ENCODE measurements around the gene DUSP7. TPM values are rescaled to one million over a fixed set of nuclear protein-coding genes. Genes with fewer than 3 reads are reported as not detected.

DUSP7 gene
- total RNA-seq, 2 experiments from 2014 or later: 4.8 to 5.2 TPM

GRCh38 chr3:52083556-52084087 lies 27.3 kb upstream of the DUSP7 start:
- CTCF ChIA-PET: no interaction called here
- DNase-seq (no peak), ATAC-seq (ENCODE audit: poor library complexity) (no peak)
- Histone ChIP-seq H3K4me1 (ENCODE audit: insufficient read depth, low read length) (peaks cover 19% of the 10 kb centered on the region), H3K9me3 (ENCODE audit: control insufficient read depth in 1 of 2, insufficient read depth in 1 of 2, low read length in 2 of 2) (no peaks in the 10 kb centered on the region), H3K27ac (ENCODE audit: low read depth in 1 of 2, low read length in 2 of 2) (no peak overlapping the region), H3K4me3 (ENCODE audit: low read length) (no peak overlapping the region), H3K36me3 (ENCODE audit: insufficient read depth, low read length) (no peaks in the 10 kb centered on the region), H3K27me3 (ENCODE audit: control insufficient read depth in 1 of 2, insufficient read depth in 2 of 2, low read length in 2 of 2) (no peaks in the 10 kb centered on the region)
- Mint-ChIP-seq H3K27ac (no peak overlapping the region), H3K27me3 (no peaks in the 10 kb centered on the region), H3K9me3 (no peaks in the 10 kb centered on the region), H3K4me3 (no peak overlapping the region), H3K4me1 (ENCODE audit: low read depth) (peaks cover 11% of the 10 kb centered on the region), H3K36me3 (ENCODE audit: low read depth) (no peaks in the 10 kb centered on the region)
- POLR2A ChIA-PET: no interaction called here
- intact Hi-C loops (cut with DNase I, micrococcal nuclease): no loop called here
- TF ChIP-seq, protein P1, sequence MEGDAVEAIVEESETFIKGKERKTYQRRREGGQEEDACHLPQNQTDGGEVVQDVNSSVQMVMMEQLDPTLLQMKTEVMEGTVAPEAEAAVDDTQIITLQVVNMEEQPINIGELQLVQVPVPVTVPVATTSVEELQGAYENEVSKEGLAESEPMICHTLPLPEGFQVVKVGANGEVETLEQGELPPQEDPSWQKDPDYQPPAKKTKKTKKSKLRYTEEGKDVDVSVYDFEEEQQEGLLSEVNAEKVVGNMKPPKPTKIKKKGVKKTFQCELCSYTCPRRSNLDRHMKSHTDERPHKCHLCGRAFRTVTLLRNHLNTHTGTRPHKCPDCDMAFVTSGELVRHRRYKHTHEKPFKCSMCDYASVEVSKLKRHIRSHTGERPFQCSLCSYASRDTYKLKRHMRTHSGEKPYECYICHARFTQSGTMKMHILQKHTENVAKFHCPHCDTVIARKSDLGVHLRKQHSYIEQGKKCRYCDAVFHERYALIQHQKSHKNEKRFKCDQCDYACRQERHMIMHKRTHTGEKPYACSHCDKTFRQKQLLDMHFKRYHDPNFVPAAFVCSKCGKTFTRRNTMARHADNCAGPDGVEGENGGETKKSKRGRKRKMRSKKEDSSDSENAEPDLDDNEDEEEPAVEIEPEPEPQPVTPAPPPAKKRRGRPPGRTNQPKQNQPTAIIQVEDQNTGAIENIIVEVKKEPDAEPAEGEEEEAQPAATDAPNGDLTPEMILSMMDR (IDR thresholded peaks at IDR 0.05): no peak

DNA sequence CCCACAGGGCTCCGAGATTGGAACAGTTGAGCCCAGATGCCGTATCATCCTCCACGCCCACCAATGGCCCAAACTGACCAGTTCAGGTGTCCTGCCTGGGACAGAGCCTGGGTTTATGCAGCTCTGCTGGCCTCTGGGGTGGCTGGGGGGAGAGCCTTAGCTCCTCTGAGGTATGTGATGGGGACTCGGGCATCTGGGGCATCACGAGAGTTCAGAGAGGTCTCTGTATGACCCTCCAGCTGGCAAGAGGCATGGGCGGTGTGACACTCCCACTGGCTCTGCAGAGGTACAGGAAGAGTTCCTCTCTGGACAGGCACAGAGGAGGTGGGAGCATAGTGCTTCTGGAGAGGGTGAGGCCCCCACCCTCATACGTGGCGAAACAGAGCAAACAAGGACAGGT lies 26.6 kb upstream of the DUSP7 start:
- H3K36me3 Mint-ChIP-seq (ENCODE audit: low read depth): no peaks in the 10 kb centered on the region
- Histone ChIP-seq H3K4me1 (ENCODE audit: insufficient read depth, low read length) (peaks cover 19% of the 10 kb centered on the region), H3K9me3 (ENCODE audit: control insufficient read depth in 1 of 2, insufficient read depth in 1 of 2, low read length in 2 of 2) (no peaks in the 10 kb centered on the region), H3K27ac (ENCODE audit: low read depth in 1 of 2, low read length in 2 of 2) (no peak overlapping the region), H3K4me3 (ENCODE audit: low read length) (no peak overlapping the region), H3K27me3 (ENCODE audit: control insufficient read depth in 1 of 2, insufficient read depth in 2 of 2, low read length in 2 of 2) (no peaks in the 10 kb centered on the region), H3K36me3 (ENCODE audit: insufficient read depth, low read length) (no peaks in the 10 kb centered on the region)
- POLR2A ChIA-PET: no interaction called here
- TF ChIP-seq, protein P1 (IDR thresholded peaks at IDR 0.05): no peak
- CTCF ChIA-PET: no interaction called here
- no peaks in the 10 kb centered on the region for H3K9me3 Mint-ChIP-seq
- intact Hi-C loops (cut with DNase I, micrococcal nuclease): no loop called here
- H3K27me3 Mint-ChIP-seq: no peaks in the 10 kb centered on the region
- DNase-seq: no peak
- H3K4me3 Mint-ChIP-seq: no peak overlapping the region
- no peak overlapping the region for H3K27ac Mint-ChIP-seq
- ATAC-seq (ENCODE audit: poor library complexity): no peak
- H3K4me1 Mint-ChIP-seq (ENCODE audit: low read depth): peaks cover 11% of the 10 kb centered on the region

DNA sequence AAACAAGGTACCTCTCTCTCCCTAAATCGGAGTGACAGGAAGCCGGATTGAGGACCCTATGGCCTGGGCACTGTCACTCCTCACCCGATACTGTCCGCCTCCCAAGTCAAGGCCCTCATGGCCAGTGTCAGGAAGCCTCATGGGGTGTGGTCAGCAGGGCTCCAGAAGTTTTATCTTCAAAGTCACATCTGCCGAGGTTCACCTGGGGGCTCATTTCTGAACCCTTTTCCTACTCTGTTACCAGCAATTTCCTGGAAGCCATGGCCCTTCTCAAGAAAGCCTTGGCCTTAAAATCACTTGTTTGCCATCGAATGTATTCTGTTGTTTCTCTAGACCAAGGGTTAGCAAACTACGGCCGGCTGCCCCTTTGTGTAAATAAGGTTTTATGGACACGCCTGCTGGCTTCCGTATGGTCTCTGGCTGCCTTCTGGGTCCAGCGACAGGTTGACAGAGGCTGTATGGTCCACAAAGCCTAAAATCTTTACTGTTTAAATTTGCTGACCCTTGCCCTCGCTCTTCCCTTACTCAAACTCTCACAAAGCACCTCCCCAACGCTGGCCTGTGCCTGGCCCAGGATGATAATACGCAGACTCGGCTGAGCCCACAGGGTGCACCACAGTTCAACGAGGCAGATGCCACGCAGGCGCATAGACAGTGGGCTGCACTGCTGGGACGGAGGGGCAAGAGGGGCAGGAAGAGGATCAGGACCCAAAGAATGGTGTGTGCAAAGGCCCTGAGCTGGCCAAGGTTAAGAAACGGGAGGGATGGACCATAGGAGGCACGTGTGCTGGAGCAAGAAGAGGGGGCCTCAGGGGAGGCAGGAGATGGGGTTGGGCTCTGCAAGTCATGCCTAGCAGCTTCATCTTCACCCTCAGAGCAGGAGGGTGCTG lies 24.7 kb upstream of the DUSP7 start:
- Histone ChIP-seq H3K4me1 (ENCODE audit: insufficient read depth, low read length) (peaks cover 6% of the 10 kb centered on the region), H3K36me3 (ENCODE audit: insufficient read depth, low read length) (no peaks in the 10 kb centered on the region), H3K4me3 (ENCODE audit: low read length) (no peak overlapping the region), H3K27ac (ENCODE audit: low read depth in 1 of 2, low read length in 2 of 2) (no peak overlapping the region), H3K9me3 (ENCODE audit: control insufficient read depth in 1 of 2, insufficient read depth in 1 of 2, low read length in 2 of 2) (no peaks in the 10 kb centered on the region), H3K27me3 (ENCODE audit: control insufficient read depth in 1 of 2, insufficient read depth in 2 of 2, low read length in 2 of 2) (no peaks in the 10 kb centered on the region)
- no peaks in the 10 kb centered on the region for H3K36me3 Mint-ChIP-seq (ENCODE audit: low read depth)
- intact Hi-C loops (cut with DNase I, micrococcal nuclease): no loop called here
- H3K27ac Mint-ChIP-seq: no peak overlapping the region
- TF ChIP-seq, protein P1 (IDR thresholded peaks at IDR 0.05): no peak
- no peaks in the 10 kb centered on the region for H3K27me3 Mint-ChIP-seq
- H3K9me3 Mint-ChIP-seq: no peaks in the 10 kb centered on the region
- no peak overlapping the region for H3K4me3 Mint-ChIP-seq
- no peaks in the 10 kb centered on the region for H3K4me1 Mint-ChIP-seq (ENCODE audit: low read depth)
- CTCF ChIA-PET: no interaction called here
- POLR2A ChIA-PET: no interaction called here
- DNase-seq: no peak
- ATAC-seq (ENCODE audit: poor library complexity): no peak
